NCI-H345 treated with DMSO at 0.1 percent for 48 hours (cell line): Measurements from ENCODE around the gene TMA7.
"Not testable (repeated sequence)": the region's sequence is repeated elsewhere in the genome, so short reads cannot be mapped to it uniquely, and the experiment has no call there.

Experiments used
- DNase-seq: peaks from one replicate; lab custom pipeline; 2025; ENCODE audit not compliant: unreplicated experiment; lab: John Stamatoyannopoulos, UW

Gene TMA7

GRCh38 chr3:48467110-48467454, 27.0 kb downstream of the TMA7 start:
- DNase-seq: no peak

DNA sequence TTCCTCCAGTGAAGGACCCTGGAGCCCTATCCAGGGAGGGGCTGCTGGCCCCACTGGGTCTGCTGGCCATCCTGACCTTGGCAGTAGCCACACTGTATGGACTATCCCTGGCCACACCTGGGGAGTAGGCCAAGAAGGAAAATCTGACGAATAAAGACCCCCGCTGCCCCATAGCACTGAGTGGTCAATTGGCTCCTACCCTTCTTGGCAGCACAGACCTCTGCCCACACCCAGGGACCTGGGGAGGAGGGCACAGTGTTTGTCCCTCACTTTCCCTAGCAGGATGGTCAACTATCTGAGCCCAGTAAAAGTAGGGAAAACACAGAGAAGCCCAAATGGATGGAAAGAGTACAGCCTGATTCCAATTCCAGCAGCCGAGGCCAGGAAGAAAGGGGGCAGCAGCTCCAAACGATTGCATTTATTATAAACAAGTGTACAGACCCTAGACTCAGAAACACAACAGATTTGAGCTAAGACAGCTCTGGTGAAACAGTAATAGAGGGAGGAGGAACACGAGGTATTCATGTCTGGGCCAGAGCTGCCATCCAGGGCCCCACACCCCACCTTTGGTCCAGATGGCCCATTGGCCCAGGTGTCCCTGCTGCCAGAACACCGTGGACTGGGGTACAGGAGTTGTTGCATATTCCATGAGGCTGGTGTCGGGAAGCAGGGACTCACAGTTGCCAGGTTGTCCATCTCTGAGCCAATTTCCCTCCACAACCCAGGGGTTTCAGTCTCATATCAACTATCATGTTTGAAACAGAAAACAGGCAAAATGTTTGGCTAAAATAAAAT, 27.6 kb downstream of the TMA7 start:
- no peak for DNase-seq

DNA sequence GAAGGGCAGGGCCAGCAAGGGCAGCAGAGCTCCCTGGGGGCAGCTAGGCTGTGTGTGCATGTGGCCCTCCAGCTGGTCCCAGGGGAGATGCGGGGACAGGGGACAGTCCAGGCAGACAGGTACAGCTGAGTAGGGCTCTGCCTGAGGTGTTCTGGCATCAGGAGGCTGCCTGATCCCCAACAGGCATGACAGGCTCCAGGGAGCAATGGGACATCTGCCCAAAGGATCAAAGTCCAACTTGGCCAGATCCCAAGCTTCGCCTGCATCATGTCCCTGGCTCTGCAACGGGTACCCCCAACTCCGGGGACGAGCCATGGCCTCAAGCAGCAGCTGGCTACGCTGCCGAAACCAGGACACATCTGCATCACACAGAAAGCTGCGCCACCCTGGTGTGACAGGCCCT, 28.3 kb downstream of the TMA7 start:
- DNase-seq: no peak

DNA sequence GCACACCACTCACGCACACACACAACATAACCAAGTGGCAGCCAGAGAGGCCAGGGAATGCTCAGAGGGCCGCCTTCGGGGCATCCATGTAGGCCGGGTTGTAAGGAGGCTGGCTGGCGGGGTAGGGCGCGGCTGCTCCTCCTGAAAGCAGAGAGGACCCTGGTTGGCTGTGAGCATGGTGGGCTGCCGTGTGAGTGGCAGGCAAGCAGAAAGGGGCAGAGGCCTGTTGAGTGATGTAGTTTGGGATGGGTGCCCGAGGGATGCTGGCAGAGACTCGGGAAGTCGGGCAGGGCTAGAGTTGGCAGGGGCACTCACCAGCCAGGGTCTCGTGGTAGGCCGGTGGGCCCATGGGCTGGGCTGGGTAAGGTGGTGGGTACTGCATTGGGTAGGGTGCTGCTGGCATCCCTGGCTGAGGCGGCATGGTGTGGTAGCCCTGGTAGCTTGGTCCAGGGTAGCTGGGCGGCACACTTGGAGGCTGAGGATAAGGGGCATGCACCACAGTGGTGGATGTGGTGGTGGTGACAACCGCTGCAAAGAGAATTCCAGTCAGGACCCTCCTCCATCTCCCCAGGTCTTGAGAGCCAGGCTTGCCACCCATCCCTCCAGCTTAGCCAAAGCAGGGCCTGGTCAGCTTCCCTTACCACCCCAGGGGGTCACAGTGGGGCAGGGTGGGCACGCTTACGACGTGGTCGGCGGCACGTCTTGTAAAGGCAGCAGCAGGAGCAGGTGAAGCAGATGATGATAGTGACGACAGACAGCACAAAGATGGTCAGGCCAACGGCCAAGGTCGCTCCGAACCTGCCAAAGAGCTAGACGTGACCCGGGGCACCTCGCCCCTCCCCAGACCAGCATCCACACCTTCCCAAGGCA, 29.2 kb downstream of the TMA7 start:
- DNase-seq: no peak

DNA sequence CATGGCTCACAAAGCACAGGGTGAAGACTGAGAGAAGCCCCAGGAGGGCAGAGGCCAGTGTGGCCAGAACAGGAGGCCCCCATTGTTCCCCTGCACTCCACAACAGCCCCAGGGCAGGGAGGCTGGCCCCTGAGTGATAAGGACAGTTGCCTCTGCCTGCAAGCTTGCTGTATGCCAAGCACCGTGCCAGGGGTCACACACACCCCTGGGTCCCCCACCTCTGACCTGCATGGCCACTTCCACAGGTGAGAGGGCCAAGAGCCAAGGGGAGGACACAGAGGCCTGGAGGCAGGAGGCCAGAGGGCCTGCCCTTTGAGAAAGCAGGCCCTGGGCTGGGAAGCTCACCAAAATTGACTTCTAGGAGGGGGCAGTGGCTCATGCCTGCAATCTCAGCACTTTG, 30.2 kb downstream of the TMA7 start:
- no peak for DNase-seq

DNA sequence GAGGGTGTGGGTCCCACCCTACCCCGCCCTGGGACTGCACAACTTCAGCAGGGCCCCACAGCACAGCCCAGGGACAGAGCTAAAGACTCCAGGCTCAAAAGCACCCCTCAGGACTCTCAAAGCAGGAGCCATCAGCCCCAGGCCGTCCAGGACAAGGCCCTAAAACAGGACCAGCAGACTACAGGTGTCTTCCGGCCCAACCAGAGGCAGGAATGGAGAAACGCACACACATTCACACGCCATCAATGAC, 32.5 kb downstream of the TMA7 start:
- no peak for DNase-seq

DNA sequence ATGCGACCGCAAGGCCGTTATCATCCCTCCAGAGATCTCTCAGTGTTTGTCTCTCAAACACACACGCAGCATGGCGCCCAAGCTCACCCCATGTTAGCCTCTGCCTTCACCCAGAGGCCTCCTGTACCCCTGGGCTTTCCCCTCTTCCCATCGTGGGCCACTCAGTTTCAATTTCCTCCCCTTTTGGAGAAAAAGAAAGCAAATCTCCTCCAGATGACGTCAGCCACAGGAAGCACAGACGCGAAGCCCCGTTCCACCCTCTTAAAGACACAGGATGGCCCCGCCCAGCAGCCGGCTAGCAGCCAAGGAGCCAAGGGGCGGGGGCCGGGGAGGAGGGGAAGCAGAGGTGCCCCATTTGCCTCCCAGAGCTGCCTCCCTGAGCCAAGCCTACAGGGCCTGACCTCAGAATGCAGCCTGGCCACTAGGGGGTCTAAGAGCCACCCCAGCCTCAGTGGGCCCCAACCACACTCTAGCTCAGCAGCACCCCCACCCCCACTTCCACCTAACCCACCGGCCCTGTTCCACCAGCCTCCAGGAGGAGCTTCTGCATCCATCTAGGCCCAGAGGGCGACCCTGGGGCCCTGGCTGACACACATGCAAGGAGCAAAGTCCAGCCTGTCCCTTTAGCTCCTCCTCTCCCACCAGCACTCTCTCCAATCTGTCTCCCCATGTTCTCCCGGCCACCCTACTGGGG, 33.0 kb downstream of the TMA7 start:
- DNase-seq: no peak

- no peak for DNase-seq
Measured at GRCh38 chr3:48473617-48473952, 33.5 kb downstream of the TMA7 start.

DNA sequence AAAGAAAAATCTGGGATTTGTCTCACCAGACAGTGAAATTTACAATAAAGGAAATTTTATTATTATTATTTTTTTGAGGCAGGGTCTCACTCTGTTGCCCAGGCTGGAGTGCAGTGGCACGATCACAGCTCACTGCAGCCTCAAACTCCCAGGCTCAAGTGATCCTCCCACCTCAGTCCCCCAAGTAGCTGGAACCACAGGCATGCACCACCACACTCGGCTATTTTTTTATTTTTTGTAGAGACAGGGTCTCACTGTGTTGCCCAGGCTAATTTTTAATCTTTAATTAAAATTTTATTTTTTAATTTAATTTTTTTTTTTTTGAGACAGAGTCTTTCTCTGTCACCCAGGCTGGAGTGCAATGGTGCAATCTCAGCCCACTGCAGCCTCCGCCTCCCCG, 34.0 kb downstream of the TMA7 start:
- DNase-seq: not testable (repeated sequence)

- no peak for DNase-seq
Measured at GRCh38 chr3:48474619-48475018, 34.6 kb downstream of the TMA7 start.

GRCh38 chr3:48475188-48475587, 35.1 kb downstream of the TMA7 start:
- no peak for DNase-seq

DNA sequence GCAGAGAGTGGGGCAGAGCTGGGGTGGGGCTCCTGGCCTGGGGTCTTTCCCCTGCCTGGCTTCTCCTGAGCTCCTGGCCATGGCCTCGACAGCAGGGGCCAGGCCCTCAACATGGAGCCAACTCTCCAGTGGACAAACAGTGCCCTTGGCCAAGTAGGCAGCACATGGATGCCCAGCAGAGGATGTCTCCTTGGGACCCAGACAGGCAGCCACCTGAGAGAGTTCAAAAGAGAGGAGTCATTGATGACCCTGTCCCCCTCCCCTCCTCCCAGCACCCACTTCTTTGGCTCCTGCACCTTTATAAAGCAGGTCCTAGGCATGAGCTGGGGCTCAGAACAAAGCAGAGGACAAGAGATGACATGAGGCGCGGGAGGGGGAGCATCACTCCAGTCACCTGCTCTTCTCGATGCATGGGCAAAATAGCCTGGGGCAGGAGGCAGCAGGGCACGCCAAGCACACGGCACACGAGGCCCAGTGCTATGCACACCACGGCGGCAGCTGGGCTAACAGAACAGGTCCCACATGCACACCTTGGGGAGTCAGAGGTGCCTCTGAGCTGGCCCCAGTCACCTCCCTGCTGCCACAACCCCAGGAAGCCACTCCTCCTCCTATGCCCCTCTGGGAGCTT, 36.5 kb downstream of the TMA7 start:
- peak; percentile 42 for DNase-seq

- no peak for DNase-seq
Measured at GRCh38 chr3:48477959-48478520, 38.0 kb downstream of the TMA7 start.

DNA sequence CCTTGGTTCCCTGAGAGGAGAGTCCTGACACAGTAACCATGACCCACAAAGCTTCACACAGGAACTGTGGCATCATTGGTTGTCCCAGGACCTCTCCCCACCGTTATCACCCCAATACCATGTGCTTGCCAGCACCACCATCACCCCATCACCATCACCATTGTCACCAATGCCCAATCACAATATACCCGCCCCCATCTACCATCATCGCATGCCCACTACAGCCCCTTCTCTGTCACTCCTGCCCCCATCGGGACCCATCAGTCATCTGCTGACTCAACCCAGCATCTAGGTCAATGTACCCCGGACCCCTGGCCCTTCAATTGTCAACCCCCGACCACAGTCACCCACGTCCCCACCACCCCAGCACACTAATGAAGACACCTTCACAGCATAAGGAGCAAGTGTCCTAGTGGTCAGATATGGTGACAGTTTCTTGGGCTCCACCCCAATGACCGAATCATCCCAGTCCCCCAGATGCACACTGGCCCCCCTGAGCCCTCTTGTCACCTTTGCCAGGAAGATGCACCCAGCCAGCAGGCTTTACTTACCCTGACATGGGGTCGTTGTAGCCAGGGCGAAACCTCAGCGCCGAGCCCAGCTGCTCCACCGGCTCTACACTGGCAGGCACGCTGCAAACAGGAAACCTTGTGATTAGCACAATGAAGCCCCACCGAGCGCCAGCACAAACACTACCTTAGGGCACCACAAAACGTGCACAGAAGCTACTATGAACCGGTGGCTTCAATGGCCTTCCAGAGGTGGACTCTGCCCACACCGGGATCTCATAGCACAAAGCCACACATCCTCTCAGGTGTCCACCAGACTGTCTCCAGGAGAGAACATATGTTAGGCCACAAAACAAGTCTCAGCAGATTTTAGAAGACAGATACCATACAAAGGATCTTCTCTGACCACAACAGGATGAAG, 38.8 kb downstream of the TMA7 start:
- DNase-seq: no peak

DNA sequence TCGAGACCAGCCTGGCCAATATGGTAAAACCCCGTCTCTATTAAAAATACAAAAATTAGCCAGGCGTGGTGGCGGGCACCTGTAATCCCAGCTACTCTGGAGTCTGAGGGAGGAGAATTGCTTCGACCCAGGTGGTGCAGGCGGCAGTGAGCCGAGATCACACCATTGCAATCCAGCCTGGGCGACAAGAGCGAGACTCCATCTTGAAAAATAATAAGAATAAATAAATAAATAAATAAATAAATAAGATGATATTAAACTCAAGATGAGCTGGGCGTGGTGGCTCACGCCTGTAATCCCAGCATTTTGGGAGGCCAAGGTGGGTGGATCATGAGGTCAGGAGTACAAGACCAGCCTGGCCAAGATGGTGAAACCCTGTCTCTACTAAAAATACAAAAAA, 40.8 kb downstream of the TMA7 start:
- DNase-seq: not testable (repeated sequence)

DNA sequence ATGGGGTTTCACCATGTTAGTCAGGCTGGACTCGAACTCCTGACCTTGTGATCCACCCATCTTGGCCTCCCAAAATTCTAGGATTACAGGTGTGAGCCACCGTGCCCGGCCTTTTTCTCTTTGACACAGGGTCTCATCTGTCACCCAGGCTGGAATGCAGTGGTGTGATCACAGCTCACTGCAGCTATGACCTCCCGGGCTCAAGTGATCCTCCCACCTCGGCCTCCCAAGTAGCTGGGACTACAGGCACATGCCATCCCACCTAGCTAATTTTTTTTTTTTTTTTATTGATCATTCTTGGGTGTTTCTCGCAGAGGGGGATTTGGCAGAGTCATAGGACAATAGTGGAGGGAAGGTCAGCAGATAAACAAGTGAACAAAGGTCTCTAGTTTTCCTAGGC, 42.8 kb downstream of the TMA7 start:
- not testable (repeated sequence) for DNase-seq

DNA sequence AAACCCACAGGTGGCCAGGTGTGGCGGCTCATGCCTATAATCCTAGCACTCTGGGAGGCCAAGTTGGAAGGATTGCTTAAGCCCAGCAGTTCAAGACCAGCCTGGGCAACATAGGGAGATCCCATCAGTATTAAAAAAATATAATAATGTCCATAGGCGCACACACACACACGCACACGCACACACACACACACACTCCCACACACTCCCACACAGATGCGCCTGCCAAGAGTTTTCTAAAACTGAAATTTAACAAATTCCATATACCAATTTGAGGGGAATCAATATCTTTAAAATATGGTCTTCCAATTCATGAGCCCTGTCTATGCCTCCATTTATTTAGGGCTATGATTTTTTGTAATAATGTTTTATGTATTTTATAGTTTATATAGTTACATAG, 46.9 kb downstream of the TMA7 start:
- no peak for DNase-seq

DNA sequence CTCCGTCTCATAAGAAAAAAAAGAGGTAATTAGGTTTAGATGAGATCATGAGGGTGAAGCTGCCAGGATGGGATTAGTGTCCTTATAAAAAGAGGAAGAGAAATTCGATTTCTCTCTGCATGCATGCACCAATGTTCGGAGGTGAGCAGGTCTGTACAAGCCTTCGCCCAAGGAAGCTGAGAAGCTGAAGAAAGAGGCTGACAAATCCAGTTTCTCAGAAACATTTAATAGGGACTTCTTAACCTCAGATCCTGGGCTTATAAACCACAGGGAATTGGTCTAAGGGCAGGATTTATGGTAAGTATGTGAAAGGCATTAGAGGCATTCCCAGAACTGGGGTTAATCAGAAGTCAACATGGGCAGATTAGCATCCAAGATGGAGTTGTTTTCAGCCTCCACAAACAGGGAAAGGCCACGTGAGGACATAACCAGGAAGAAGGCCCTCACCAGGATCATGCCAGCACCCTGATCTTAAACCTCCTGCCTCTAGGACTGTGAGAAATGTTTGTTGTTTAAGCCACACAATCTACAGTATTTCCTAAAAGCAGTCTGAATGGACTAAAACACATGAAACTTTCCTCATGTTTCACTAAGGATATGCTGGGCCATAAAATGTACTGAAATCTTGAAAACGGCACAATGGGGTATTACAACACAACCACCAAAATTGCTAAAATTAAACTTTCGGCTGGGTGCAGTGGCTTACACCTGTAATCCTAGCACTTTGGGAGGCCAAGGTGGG, 52.6 kb downstream of the TMA7 start:
- no peak for DNase-seq

DNA sequence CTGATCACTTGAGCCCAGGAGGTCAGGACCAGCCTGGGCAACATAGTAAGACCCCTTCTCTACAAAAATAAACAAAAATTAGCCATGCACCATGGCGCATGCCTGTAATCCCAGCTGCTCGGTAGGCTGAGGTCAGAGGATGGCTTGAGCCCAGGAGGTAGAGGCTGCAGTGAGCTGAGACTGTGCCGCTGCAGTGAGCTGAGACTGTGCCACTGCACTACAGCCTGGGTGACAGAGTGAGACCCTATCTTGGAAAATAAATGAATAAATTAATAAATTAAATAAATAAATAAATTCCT, 53.1 kb downstream of the TMA7 start:
- no peak for DNase-seq
